CD4-positive, alpha-beta T cell treated with Interleukin-12 subunit alpha and Interleukin-12 subunit beta, for 1 hour (primary cell): ENCODE results near the gene GSX1.
"Not testable (repeated sequence)": the region's sequence is repeated elsewhere in the genome, so short reads cannot be mapped to it uniquely, and the experiment has no call there.

Experiments
- DNase-seq: peaks from one replicate; pipeline ENCODE4 v3.0.0-alpha.2; 2020

Gene GSX1

DNA sequence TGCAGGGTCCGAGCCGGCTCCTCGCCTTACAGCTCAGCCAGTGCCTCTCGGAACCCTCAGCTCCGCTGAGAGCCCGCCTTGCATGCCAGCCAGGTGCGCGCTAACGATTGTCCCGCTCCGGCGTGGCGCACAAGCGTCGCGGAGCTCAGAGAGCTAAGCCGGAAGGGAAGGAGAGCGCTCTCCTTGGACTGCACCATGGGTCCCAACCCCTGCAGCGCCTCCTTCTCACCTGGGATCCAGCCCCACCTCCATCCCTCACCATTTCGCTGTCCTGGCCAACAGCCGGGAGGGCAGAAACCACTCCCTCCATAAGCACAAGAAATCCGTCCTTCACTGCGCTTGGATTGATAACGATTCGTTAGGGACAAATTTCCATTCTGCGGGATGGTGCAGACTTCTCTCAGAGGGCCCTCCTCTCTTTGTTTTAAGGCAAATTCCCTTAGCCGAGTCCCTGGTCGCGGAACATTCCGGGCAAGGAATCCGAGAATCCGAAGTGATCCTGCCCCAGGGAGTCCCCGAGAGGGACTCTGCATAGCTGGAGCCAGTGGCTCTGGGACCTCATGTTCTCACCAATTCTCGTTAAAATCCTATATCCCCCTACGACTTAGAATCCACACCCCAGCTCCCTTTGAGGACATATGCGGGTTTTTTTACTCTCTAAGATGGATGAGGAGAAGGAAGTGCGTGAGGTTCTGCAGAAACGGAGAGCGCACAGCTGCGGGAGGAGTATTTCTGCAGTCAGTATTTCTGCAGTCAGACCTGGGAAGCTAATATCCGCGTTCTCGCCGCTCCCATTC, 2.8 kb downstream of the GSX1 start:
- no peak for DNase-seq

GRCh38 chr13:27795718-27796019, 3.4 kb downstream of the GSX1 start:
- DNase-seq = no peak

DNA sequence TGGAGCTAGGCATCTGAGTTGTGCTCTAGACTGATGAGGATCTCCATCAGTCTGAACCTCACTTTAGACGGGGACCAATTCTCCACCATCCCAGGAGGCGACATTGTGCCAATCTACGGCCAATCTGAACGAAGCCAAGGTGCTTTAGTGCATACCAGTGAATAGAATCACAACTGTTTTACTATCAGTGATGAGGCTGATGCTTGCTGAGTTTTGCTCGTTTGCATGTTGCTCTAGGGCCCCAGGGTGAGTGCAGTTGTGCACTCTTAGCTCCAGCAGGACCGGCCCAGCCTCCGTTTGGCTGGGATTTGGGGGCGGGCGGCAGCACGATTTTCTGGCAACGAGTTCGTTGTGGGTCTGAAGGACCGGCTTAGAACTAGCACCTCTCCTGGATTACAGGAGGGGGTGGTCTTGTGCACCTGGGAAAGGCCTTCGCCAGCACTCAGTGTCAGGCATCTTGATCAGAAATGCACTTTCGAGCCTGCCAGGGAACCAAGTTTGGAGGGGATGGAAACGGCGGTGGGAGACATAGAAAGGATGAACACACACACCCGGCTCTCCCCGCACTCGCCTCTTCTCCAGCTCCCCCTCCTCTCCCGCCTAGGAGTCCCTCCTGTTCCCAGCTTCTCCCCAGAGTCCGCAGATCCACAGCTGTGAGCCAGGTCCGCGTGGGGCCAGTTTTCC, 4.4 kb downstream of the GSX1 start:
- no peak for DNase-seq

DNA sequence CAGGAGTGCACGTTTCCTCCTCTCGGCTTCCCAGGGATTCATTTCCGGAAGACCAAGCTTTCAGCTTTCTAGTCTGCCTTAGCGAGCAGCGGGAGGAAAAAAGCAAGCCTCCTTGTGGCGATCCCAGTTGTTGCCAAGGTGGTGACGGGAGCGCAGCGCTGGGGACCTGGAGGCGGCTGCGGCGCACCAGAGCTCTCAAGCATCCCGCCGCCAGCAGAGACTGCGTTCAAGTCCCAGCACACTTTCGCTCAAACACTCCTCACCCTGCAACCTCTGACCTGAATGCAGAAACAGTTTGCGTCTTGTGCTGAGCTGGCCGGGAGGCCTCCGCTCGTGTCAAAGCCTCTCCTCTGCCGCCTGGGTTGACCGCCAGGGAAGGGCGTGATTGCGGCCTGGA, 4.9 kb downstream of the GSX1 start:
- DNase-seq = no peak

GRCh38 chr13:27806744-27807387, 14.6 kb downstream of the GSX1 start:
- DNase-seq = no peak

DNA sequence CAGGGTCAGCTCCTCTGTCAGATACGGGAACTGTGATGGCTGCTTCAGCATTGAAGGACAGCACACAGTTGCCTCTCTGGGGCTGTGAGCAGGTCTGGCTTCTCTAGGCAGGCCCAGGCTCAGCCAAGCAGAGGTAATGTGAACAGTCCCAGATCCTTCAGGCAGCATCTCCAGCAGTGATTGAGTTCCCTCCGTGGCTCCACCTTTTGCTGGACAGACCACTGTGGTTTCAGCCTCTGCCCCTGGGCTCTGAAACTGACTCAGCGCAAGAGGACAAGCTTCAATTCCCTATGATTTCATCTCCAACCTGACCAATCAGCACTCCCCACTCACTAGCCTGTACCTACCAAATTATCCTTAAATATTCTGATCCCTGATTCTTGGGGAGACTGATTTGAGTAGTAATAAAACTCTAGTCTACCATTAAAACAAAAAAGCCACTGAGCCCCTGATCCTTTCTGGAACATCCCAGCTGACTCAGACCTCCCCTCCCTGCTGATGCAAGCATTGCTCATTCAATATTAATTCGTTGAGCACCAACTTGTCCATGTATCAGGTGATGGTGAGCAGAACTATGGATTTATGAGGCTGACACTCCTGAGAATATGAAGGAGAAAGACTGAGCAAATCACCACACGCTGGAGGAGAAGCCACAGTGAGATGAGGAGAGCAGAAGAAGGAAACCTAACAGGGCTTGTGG, 16.7 kb downstream of the GSX1 start:
- DNase-seq = no peak

DNA sequence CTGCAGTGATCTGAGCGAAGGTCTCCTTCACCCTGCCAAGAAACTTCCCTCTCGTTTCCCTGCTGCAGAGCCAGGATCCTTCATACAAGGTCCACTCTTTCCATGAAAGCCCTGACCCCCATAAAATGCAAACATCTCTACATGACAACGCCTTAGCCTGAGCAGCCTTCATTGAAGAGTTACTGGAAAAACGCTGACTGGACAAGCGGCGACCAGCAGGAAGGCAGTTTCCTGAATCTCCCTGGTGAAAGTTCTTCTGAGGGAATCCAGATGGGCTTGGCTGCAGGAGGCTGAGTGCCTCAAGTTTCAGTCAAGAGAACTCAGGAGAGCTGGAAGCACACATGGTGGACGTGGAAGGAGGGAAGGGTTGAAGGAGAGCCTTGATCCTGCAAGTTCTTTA, 17.7 kb downstream of the GSX1 start:
- no peak for DNase-seq

DNA sequence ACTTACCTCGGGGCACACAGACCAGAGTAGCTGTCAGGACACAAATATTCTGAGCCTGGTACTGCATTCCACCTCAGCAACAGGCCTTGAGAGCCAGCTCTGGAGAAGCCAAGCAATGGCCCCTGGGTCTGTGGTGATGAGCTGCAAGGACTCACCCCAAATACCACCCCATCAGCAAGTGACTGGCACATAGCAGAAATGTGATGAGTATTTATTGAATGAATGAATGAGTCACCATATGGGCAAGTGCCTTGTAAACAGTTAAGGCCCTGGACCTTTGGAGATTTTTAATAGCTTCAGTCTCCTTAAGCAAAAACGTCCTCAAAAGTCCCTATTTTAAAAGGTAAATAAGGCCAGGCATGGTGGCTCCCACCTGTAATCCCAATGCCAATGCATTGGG, 18.2 kb downstream of the GSX1 start:
- DNase-seq = no peak

- no peak for DNase-seq
Observed at GRCh38 chr13:27813826-27814225, 21.5 kb downstream of the GSX1 start.

- not testable (repeated sequence) for DNase-seq
Observed at GRCh38 chr13:27817832-27818231, 25.5 kb downstream of the GSX1 start.

GRCh38 chr13:27820524-27821482, 28.5 kb downstream of the GSX1 start:
- no peak for DNase-seq

- DNase-seq = no peak
Observed at GRCh38 chr13:27821566-27821965, 29.3 kb downstream of the GSX1 start.

GRCh38 chr13:27822258-27822872, 30.1 kb downstream of the GSX1 start:
- DNase-seq = no peak

GRCh38 chr13:27822873-27823311, 30.6 kb downstream of the GSX1 start:
- DNase-seq = no peak

- no peak for DNase-seq
Observed at GRCh38 chr13:27824121-27824520, 31.8 kb downstream of the GSX1 start.

- no peak for DNase-seq
Observed at GRCh38 chr13:27825072-27825471, 32.8 kb downstream of the GSX1 start.

DNA sequence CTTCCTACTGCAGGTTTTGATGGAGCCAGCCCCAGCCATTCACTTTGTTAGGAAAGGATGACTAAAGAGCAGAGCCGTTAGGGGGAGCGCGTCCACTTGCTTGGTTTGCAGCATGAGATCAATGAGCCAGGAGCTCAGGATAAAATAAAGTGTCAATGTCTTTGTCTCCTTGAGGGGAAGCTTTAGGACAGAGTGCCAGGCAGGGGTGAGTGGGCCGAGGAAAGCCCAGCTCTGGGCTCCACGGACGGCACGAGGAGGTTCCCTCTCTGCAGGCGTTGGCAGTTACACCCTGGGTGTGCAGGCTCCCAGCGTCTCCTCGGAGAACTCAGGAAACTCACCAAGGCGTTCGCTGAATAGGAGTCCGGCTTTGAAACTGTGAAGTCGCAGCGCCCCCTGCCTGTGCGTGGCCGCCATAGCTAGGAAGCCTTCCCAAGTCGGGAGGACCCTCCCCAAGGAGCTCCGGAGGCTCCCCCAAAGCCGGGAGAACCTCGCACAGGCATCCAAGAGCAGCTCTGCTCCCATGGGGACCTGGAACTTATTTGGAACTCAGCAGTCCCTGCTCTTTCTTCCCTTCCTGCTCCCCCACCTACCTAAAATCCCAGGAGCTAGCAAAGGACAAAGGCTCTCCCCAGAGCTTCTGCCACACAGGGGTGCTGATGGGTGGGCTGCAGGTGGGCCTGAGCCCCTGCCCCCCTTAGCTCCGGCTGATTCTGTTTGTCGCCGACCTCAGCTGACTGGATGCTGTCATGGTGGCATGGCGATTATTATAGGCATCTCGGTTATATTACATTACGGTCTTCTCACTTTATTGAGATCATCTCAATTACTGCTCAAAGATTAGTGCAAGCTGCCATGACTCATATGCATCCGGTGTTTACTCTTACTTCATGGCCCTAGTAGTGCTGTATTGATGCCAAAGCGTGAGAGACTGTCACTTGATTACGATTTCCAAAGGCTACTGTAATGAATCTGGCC, 34.4 kb downstream of the GSX1 start:
- DNase-seq = peak; percentile 63

GRCh38 chr13:27827646-27828045, 35.4 kb downstream of the GSX1 start:
- no peak for DNase-seq

DNA sequence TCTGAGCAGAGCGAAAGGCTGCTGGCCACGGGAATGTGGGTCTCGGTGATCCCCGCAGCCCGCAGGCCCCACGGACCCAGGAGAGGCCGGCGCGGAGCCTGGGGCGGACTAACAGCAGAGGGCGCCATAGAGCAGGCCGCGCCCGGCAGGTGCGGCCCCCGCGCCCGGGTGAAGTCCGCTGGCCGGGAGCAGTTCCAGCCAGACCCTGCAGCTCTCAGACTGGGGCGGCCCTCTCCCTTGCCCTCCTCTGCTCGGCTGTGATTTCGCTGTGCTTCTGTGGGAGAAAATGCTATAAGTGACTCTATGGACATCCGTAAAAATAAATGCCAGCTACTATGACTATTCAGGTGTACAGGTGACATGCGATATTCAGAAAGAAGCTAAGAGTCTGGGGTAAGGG, 37.7 kb downstream of the GSX1 start:
- peak; percentile 59 for DNase-seq

DNA sequence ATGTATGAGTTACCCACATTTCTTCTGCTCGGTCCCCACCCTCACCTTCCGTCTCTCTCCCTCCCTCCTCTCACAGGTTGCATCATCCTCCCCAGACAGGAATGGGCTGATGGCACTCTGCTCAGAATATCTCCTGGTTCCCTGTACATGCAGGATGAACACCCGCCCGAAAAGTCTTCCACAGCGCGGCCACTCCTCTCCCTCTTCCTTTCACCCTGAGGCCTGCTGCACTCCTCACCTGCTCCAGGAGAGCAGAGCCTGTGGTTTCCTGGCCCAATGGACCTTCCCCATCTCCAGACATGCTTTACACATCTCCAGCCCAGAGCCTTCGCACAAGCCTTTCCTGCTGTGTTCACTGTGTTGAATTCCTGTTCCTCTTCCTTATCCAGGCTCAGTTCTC, 40.9 kb downstream of the GSX1 start:
- DNase-seq = no peak

GRCh38 chr13:27834095-27834494, 41.8 kb downstream of the GSX1 start:
- no peak for DNase-seq
